HG03521 (cell line): ENCODE measurements around the gene EXD3.
"Not testable (repeated sequence)": the region's sequence is repeated elsewhere in the genome, so short reads cannot be mapped to it uniquely, and the experiment has no call there.

Experiments used
- ATAC-seq: cut with Tn5 transposase; IDR thresholded peaks from one replicate; pipeline ENCODE4 v1.9.1; 2021; ENCODE audit warnings: mild to moderate bottlenecking, moderate library complexity; ENCODE audit not compliant: unreplicated experiment

EXD3 gene

DNA sequence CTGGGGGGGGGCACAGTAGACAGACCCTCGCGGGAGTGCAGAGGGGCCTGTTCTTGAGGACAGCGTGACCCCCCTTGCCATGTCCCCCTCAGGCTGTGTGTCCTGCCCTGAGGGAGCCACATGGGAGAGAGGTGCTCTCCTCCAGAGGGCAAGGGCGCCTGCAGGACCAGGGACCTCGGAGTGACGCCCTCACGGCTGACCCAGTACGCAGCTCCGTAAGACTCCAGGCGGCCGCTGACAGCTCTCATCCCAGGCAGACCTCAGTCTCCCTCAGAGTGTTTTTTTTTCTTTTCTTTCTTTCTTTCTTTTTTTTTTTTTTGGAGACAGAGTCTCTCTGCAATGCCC lies 27.3 kb downstream of the EXD3 start:
- no peak for ATAC-seq

DNA sequence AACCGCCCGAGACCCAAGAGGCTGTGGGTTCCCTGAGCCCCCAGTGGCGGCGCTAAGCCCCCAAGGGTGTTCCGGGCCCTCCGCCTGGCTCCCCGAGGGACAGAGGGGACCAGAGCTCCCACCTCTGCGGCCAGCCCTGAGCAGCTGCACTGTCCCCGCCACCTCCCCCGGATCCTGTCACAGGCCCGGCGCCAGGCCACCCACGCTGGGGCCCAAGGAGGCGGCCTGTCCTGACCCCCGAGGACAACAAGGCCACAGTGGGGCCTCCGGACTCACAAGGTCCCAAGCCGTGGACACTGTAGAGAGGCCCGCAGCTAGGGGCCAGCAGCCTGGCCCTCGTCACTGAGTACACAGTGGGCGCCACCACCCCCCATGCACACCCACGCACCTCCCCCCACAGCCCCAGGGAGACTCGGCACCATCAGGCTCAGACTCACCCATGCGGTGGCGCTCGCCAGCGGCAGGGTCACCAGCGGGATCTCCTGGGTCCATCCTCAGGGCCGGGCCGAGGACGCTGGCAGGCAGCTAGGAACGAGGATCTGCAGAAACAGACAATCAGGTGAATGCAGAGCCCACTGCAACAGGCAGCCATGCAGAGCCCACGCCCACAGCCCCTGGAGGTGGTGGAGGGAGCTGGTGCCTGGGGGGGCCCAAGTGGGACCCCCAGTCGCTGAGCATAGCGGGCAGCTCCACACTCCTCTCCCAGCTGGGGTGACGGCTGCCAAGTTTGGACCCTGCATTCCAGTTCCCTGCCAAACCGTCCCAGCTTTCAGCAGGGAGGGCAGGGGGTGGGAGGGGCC lies 27.9 kb downstream of the EXD3 start:
- ATAC-seq = no peak

DNA sequence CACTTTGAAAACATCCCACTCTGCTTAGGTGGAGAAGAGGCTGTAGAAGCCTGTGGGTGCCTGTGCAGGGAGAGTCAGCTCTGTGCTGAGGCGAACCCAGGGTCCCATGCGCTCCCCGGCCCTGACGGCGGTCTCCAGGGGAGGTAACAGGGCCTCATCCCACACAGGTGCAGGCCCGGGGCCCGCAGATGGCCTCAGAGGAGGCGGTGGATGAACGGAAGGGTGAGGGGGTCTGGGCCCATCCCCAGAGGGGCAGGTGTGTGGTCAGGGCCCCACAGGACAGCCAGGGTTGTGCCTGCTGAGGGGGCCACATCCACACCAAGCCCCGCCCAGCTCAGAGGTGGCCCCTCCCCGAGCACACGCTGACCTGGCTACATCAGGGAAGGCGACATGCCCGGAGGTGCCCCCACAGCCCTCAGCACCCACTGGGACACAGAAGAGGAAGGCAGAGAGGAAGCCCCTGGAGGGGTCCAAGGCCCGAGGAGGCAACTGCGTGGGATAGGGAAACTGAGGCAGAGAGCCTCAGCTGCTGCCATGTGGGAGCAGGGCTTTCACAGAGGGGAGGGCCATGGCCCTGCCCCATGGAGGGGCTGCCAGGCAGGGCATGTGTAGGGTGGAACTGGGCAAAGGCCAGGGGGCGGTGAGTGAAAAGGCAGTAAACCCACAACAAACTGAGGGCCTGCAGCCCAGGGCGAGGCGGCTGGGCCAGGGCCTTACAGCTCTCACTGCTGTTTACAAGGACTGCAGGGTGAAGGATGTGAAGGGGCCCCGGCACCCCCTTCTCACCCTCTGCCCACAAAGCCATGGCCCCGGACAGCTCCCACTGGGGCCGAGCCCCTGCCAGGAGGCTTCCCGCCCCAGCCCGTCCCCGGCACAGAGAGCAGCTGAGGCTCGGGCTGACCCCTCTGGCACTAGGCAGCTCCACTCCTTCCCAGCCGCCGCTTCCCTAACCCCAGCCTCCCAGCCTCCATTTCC lies 29.5 kb downstream of the EXD3 start:
- ATAC-seq = no peak

DNA sequence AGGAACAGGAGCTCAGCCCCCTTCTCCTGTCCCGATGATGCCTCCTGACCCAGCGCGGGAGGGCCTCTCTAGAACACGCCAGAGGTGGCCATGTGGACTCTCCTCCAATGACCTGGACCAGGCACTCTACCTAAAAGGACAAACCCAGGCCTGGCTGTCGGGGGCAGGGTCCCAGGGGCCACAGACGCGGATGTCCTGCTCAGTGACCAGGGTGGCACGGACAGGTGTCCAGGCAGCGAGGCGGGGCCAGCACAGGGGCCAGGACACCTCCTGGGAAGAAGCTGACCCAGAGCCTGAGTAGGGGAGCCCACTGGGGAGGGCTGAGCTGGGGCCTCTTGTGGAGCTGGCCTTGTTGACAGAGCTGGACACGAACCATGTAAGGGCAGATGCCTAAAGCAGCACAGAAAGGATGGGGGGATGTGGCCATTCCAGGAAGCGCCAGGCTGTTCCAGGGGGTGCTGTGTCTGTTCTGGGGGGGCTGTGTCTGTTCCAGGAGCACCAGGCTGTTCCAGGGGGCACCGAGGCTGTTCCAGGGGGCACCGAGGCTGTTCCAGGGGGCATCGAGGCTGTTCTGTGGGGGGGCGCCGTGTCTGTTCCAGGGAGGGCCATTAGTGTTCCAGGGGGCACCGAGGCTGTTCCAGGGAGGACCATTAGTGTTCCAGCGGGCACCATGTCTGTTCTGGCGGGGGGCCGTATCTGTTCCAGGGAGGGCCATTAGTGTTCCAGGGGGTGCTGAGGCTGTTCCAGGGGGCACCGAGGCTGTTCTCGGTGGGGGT lies 30.5 kb downstream of the EXD3 start:
- no peak for ATAC-seq

DNA sequence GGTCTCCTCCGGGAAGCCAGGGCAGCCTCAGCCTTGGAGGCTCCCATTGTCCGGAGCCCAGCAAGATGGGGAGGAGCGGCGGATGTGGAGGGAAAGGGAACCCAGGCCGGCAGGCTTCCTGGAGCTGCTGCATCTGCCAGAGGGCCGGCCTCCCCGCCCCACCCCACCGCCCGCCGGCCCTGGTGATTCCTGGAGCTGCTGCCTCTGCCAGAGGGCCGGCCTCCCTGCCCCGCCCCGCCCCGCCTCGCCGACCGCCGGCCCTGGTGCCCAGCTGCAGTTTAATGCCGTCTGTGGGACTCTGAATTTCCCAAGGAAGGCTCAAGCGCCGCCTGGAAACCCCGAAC lies 31.6 kb downstream of the EXD3 start:
- ATAC-seq = no peak

DNA sequence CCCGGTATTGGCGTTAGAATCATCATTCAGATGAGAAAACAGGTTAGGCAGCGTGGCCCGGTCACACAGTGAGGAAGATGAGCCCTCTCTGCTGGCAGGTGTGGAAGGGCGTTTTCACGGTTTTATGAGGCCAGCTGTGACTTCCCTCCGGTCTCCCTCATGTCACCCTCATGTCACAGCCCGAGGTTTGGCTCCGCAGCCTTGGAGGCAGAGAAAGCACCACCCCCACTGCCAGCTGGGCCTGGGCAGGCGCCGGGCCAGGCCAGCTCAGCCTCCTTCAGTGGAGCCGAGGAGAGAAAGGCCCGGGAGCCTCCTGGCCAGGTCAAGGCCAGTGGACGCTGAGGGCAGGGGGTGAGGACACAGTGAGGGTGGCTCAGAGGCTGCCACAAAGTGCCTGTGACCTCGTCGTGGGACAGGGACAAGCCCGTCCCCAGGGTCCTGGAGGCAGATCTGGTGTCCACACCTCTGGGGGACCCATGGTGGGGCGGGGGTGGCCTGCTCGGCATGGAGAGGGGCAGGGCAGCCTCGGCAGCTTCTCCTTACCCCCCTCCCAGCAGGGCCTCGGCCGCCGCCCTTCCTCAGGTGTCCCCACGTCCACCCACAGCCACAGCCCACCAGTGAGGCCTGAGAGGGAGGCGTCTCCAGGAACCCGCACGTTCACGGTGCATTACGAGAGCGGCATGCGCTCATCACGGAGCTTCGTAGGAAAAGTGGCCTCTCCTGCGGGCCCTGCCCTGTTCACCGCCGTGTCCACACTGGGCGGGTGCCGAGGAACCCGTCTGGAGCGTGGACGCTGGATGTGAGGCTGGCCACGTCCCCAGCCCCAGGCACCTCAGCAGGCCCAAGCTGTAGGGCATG lies 32.2 kb downstream of the EXD3 start:
- no peak for ATAC-seq

DNA sequence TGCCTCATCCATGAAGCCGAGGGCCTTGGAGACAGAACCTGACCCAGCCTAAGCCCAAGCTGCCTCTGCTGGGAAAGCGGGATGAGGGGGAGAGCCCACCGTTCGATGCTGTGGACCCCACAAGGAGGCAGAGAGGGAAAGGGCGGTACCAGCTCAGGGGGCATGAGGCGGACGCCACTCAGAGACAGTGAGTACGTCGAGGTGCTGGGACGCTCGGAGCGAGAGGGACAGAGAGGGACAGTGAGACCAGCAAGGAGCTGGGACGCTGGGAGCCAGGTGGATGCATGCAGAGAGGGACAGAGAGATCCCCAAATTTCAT lies 33.6 kb downstream of the EXD3 start:
- no peak for ATAC-seq

DNA sequence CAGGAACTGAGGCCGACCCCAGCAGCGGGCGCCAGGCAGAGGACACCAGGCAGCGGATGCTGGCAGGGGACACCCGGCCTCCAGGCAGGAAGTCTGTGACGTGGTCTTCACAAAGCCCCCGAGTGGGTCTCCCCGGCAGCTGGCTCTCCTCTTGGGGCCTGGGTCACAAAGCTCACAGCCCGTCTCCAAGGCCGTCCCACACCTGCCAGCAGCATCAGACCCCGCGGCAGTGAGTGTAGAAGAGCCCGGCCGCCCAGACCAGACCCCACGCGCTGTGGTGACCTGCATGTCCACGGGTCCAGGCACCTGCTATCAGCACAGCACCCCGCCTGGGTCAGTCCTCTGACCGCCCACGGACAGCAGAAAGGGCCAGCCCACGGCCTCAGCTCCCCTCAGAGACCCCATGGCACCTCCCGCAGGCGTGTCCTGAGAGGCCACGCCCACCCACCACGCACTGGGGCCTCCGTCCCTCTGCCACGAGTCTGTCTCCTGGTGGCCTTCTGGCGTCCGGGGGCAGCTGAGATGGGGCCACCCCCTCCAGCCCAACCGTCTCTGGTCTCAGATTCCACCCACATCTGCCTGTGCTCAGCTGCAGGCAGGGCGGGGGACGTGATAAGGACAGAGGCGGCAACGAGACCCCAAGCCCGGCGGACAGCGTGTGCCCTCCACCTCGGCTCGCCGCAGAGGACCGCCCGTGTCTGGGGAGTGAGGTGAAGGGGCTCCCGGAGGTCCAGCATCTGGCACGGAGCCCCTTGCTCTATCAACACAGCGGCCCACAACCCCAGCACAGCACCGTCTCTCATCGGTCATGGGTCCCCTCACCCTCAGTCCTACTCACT lies 34.2 kb downstream of the EXD3 start:
- no peak for ATAC-seq

DNA sequence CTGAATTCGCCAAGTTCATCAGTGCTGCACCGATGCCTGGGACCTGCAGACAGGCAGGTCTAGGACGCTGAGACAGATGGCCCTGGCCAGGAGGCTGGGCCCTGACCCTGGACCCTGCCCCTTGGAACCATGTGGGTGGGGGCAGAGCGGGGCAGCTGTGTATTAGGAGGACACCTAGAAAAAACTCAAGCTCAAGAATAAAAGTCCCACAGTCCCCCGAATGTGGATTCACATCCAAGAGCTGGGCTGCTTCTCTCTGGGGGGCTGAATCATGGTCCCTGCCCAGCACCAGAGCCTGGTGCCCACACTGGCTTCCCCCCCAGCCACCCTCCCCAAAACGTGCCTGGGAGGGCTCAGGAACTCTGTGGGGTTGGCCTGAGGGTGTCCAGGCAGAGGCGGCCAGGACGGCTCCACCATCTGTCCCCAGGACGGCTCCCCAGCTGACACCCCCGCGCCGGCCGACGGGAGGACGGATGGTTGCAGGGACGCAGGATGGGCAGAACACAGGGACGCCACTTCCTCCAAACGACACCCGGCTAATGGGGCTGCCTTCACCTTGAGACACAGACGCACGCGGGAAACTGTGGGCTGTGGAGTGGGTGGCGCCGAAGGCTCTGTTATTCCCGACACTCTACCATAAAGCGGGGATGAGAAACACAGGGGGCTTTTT lies 34.9 kb downstream of the EXD3 start:
- no peak for ATAC-seq

DNA sequence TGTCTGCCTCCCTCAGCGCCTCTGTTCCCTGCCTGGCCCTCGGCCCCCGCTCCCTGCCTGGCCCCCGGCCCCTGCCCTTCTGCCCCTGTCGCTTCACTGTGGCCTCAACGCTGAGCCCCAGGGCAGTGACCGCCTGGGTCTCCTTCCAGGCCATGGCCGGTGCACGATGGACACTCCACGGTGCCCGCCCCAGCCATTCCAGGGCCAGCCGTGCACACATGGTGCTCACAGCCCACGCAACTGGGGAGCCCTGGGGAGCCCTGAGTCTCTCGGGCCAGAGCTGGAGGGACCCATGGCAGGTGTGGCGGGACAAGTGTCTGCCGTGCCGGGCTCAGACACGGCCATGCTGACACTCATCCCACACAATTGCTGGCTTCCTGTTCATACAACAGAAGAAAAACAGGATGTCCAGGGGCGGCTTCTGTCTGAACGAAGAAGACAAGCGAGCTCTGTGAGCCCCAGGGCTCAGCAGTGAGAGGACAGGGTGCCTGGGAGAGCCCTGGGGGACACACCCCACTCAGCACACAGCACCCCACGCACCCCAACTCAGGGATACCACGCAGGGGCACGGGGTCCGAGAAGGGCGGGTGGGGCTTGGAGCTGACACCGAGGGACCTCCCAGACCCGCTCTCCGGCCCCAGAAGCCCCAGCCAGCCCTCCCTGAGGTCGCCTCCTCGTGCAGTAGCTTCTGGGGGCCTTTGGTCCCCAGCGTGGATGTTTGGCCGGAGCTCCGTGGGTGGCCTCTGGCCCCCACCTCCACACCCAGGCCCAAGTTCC lies 35.7 kb downstream of the EXD3 start:
- ATAC-seq = no peak

DNA sequence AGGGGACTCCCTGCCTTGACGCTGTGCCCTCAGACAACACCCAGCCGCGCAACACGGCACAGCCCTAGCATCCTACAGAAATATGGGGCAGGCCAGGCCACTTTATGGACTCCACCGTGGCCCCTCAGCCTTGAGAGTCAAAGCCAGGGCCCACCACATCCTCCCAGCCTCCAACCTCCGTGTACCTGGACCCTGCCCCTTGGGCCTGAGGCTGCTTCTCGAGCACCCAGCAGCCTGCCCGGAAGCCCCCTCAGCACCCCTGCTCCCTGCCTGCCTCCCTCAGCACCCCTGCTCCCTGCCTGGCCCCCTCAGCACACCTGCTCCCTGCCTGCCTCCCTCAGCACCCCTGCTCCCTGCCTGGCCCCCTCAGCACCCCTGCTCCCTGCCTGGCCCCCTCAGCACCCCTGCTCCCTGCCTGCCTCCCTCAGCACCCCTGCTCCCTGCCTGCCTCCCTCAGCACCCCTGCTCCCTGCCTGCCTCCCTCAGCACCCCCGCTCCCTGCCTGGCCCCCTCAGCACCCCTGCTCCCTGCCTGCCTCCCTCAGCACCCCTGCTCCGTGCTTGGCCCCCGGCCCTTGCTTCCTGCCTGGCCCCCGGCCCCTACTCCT lies 36.4 kb downstream of the EXD3 start:
- not testable (repeated sequence) for ATAC-seq

DNA sequence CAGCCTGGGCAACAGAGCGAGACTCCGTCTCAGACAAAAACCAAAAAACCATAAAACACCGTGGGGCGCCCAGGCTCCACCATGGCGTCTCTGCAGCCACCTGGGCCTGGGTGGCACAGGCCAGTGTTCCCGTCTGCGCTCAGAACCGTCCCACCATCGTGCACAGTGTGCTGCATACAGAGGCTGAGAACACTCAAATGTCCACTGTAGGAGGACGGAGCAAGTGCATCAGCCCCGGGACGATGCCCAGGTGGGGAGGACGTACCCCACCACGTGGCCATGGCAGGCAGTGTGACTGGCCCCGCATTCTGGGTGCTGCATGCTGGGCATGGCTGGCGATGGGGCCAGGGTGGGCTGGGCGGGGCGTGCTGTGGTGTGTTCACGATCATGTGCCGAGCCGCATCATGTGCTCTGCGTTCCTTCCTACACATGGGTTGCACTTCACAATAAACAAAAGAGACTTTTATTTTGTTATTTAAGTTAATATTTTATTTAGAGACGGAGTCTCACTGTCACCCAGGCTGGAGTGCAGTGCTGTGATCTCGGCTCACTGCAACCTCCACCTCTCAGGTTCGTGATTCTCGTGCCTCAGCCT lies 37.8 kb downstream of the EXD3 start:
- ATAC-seq = no peak

DNA sequence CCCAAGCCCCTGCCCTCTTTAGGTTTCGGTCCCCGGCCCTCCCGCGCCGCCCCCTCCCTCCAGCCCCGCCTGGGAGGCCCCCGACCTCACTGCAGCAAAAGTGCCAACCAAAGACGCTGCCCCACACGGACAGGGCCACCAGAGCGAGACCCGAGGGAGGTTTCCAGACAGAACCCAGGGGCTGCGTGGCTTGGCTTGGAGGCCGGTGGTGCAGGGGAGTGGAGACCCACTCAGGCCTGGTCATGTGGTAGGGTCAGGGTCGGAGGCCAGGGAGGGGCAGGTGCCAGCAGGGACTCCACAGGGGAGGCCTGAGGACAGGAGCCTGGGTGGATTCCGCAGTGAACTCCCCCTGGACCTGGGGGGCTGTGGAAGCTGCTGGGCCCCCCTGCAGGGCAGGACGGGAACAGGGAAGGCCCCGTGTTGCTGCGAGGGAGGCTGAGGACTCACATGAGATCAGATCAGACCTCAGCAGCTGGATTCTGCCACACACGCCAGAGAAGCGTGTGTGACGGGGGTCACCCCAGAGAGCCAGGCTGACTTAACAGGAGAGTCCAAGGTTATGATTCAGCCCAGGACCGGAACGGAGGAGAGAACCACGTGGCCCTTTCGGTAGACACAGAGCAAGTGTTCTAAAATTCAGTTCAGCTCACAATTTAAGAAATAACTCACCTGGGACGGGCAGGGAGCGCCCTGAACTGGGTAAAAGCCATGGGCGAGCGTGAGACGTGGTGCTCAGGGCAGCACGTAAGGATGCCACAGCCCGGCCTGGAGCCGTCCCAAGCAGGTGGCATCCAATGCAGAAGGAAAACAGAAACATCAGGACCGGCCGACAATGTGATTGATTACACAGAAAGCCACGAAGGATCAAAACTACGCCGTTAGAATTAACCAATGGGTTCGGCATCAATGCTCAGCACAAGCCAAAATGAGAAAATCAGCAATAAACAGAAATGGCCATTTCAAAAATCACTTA lies 38.9 kb downstream of the EXD3 start:
- no peak for ATAC-seq

DNA sequence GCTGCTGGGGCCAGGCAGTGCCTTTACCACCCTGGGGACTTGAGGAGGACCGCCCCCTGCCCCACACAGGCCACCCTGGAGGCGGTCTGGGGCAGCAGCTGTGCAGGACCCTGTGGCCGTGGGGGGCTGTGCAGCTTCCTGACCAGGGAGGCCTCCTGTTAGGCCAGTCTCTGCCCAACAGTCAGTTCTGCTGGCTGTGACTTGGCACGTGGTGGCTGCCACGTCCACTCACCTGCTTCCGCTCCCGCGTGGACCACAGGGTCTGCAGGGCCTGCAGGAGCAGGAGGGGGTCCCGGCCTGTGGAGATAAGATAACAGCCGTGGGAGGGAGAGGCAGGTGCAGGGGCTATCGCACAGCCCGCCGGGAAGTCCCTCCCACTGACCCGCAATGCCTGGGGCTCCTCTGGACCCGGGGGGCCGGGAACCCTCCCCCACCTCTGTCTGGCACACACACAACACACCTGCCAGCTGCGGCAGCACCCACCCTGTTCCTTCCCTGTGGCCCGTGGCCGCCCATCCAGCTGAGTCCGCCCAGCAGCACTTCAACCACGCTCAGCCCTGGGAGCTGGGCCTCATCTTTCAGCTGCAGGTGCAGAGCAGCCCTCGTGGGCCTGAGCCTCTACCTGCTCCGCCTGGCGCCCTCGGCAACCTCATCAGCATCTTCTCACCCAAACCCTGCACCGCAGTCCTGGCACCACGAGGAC lies 39.7 kb downstream of the EXD3 start:
- ATAC-seq = no peak

DNA sequence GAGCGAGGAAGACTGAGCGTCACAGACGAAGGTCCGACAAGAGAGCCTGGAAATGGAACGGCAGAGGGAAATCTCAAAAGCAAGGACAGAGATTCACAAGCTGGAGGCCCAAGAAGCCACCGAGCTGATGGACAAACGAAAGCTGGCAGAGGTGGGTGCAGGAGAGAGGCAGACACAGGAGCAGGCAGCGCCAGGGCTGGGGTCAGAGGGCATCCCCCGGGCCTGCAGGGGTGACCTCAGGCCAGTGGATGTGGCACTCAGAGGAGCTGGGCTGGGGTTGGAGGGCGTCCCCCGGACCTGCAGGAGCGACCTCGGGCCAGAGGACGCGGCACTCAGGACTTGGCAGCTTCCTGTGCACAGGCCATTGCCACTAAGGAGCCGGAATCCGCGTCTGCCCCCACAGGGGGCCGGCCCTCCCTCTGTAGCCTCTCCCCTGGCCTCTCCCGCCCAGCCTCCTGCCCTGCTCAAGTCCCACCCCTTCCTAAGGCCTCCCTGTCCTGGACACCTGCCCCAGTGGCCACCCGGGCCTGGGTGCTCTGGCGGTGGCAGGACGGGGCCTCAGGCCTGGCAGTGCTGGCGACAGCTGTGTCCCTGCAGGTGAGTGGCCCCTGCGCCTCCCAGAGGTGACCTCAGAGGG lies 40.4 kb downstream of the EXD3 start:
- ATAC-seq = no peak
